Bone marrow (tissue), 2 donors: ENCODE measurements around the gene KIF6.

ENCODE experiments used
- DNase-seq, 2 donors: peaks; one replicate each; lab custom pipeline; 2025; lab: John Stamatoyannopoulos, UW

The KIF6 gene

GRCh38 chr6:39664173-39664572, 61.0 kb downstream of the KIF6 start:
- no peak for DNase-seq

DNA sequence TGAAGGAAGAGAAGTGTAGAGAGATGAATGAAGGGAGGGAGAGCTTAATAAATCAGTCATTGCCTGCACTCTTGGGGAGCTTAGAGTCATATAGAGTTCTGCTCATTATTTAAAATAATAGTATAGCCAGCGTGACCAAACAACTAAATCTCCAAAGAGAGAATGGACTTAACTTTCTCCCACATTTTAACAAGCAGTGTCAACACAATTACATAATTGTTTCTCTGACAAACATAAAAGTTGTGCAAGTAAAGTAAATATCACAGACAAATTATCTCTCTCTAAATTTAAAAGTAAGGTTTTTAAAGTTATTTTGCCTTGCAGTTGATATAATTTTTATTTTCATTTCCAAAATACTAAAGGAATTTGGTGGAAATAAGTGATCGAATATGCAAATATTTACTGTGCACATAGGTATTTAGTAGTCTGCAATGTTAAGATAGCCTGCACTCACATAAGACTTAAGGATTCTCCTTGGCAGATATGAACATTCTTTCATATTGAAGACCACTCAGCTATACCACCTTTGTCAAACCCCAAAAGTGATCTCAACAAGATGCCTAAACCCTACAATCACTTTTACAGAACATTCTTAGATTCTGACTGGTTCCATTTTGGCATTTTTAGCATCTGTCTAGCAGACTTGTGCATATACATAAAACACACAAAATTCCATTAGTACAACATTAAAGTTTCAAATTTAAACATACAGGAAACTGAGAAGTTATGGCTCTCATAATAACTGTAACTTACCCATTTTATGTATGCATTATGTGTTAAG, 67.7 kb downstream of the KIF6 start:
- DNase-seq, result no peak

- no peak for DNase-seq
Observed at GRCh38 chr6:39654121-39654520, 71.1 kb downstream of the KIF6 start.

DNA sequence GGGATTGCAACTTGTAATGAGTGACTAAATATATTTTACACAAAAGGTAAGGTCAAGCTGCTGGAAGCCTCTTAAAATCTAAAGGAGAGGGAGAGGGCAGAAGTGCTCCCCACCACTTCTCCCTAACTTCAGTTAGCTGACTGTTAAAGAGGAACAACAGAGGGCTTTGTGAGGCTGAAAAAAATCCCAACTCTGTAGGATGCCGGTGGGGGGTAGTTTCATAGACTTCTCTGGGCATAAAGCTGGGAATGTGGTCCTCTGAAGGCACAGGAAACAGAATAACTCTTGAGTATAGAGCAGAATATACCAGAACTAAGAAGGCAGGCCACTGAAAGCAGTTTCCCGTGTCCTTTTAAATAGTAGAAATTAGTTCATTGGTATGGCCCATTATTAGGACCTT, 71.6 kb downstream of the KIF6 start:
- no peak for DNase-seq

- no peak for DNase-seq
Observed at GRCh38 chr6:39649996-39650395, 75.2 kb downstream of the KIF6 start.

- no peak for DNase-seq
Observed at GRCh38 chr6:39646751-39647420, 78.3 kb downstream of the KIF6 start.

- no peak for DNase-seq
Observed at GRCh38 chr6:39642270-39642669, 82.9 kb downstream of the KIF6 start.

- no peak for DNase-seq
Observed at GRCh38 chr6:39638126-39638822, 86.9 kb downstream of the KIF6 start.

GRCh38 chr6:39634646-39635341, 90.4 kb downstream of the KIF6 start:
- no peak for DNase-seq

DNA sequence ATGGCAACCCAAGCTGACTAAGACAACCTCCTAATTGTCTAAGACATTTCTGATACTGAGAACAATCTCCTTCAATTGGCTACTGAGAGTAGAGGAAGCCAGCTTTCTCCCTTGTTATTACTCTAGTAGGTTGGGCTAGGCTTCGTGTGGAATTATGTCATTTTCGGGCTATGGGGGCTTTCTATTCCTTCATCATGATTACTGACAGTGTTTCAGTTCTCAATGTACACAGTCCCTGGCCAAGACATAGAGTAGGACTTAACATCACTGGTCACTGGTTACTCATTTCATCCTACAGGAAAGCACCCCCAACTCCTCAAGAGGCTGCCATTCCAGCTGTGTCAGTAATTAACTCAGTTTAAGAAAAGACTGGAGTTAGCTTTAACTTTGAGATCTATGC, 100.0 kb downstream of the KIF6 start:
- DNase-seq, result no peak

DNA sequence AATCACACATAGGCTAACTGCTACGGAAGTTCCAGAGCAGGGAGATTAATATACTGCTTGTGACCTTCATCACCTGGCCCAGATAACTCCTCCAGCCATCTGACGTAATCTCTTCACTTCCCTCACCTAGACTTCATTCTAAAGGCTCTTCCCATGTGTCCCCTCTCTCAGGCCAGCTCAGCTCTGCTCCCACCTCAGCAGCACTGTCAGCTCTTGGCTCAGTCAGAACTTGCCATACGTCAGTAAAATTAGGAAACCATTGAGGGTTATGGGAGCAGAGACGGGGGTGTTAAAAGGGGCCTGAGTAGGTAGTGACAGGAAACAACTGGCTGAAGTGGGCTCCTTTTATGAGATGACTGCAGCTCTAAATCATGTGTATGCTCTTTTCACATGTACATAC, 101.5 kb downstream of the KIF6 start:
- DNase-seq, result no peak

DNA sequence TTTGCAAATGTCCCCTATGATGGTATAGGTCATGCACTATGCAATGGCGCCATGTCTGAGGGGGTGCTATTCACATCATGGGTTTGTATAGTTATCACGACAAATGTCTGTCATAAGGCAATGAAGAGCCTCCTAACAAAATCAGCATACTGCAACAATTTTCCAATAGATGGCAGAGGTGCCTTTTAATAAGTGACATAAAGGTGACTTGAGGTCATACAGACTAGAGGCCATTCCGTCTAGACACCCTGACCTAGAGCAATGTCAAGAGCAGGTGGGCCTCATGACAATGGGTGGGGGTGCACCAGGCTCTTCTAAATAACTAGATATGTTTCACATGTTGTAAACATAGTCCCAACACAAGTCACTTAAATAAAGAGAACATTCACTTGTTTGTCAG, 107.7 kb downstream of the KIF6 start:
- DNase-seq, result no peak

GRCh38 chr6:39617026-39617425, 108.2 kb downstream of the KIF6 start:
- DNase-seq, result no peak

DNA sequence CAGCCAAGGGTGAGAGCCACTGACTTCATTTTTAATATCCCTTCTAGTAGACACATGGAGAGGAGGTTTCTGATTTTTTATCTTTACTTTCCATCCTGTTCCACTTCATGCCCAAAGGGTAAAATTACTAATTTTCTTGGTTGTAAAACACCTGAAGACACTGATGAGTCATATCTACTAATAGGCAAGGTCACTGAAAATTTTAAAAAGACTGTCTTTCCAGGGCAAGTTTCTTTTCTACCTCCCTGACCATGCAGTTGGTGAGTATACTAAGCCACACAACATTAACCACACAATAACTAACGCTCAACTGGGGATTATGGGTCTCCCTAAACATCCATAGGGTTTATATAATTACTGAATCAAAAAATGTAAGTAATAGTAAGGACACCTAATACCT, 109.6 kb downstream of the KIF6 start:
- no peak for DNase-seq

DNA sequence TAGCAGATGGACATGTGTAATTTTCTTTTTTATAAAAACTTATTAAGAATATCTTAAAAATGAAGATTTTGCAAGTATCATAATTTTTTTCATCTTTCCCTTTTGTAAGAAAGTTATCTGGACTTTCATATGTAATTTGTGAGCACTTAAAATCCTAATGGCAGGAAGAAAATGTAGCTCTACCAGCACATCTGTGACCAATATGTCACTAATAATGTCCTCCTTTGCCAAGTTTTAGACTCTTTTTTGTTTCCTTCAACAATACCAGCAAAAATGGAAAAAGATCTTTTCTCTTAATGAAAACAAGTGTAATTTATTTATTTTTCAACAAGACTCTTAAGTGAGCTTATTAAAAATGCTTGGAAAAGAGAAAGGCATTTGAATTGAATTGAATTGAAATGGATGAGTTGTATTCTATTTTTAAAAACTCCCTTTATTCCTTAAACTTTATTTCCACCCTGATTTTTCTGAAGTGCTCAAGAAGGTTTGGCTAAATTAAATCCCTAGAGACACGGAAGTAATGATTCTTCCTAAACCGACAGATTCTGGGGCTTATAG, 110.7 kb downstream of the KIF6 start:
- no peak for DNase-seq

- DNase-seq, result no peak
Observed at GRCh38 chr6:39610221-39610620, 115.0 kb downstream of the KIF6 start.

- DNase-seq, result no peak
Observed at GRCh38 chr6:39608652-39609345, 116.4 kb downstream of the KIF6 start.

DNA sequence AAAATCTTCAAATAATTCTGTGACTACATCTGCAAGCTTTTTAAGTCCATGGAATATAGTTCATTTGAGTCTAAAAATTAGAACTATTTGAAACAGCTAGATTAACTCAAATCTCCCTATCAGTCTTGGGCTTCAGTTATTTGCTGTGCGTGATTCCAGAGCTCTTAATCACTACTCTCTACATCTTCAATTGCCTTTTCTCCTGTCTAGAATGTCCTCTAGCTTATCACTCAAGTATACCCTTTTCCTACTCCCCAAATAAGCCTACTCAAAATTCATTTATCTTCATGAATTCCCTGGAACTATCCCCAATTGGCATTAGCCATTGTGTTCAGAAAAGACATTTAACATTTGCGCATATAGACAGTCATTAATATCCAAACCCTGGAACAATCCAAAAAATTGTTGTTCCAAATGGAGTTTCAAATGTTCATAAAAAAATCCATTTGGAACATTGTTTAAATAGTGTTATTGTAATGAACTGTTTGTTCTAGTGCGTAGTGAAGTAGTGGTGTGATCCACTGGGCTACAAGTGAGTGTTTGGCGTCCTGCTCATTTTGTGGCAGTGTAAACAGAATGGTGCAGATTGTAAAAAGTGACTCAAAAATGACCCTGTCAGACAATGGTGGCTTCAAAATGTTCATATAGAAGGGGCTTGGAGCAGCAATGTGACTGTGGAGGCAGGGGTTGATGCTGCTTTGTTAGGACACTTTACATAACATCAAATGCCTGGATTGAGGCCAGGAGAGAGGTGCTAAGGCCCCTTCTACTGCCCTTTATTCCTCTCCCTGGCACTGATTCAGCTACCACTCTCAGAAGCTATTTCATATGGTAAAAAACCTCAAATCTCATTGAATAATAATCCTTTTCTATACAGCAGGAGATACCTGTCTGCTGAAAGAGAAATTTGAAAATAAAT, 122.3 kb downstream of the KIF6 start:
- DNase-seq, result no peak

DNA sequence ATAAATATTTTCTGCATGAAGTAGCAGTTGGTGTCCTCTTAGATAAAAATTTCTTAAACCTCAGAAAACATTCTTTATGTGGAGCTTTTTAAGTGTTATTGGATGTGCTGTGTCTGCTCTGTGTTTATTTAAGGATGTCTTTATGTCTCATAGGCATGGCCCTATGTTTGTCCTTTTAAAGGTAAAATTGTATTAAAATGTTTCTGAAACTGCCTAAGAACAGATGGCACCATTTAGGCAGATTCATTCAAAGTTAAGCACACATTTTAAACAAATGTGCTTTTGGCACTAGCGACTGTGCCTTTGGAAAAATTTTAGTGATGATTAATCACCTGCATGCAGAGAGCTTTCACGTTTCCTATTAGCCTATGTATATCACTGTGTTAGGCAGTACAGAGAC, 125.2 kb downstream of the KIF6 start:
- no peak for DNase-seq

DNA sequence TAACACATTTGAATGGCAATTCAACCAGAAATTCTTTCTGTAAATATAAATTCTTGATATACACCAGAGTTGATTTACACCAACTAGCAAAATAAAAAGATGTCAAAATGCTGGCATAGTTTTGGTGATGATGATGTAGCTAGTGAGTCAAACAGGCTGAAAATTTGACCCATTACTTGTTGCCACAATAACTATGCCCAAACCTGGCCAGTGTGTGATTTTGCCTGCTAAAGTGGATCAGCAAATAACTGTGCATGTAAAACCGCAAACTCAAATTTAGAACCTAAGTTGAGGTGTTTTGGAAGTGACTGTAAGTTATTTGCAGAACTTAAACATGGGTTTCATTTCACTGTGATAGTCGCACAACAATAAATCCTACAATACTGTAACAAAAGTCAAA, 125.9 kb downstream of the KIF6 start:
- DNase-seq, result no peak

- DNase-seq, result no peak
Observed at GRCh38 chr6:39594285-39594684, 130.9 kb downstream of the KIF6 start.
